SIG-M5 treated with dmso at 0.1 percent for 504 hours (cell line): ENCODE data around the gene SRGAP2C.
"Not testable (repeated sequence)": the region's sequence is repeated elsewhere in the genome, so short reads cannot be mapped to it uniquely, and the experiment has no call there.

Source experiments
- DNase-seq: peaks from one replicate; lab custom pipeline; 2025; ENCODE audit not compliant: unreplicated experiment; lab: John Stamatoyannopoulos, UW

The SRGAP2C gene

GRCh38 chr1:121368910-121369309 lies 184.1 kb downstream of the SRGAP2C start:
- DNase-seq, result not testable (repeated sequence)

- DNase-seq, result not testable (repeated sequence)
Measured at GRCh38 chr1:121369959-121370358, 185.2 kb downstream of the SRGAP2C start.

GRCh38 chr1:121374851-121375367 lies 190.1 kb downstream of the SRGAP2C start:
- DNase-seq, result not testable (repeated sequence)

GRCh38 chr1:121376986-121377385 lies 192.2 kb downstream of the SRGAP2C start:
- DNase-seq, result not testable (repeated sequence)

- not testable (repeated sequence) for DNase-seq
Measured at GRCh38 chr1:121378757-121379156, 194.0 kb downstream of the SRGAP2C start.

GRCh38 chr1:121384754-121385153 lies 200.0 kb downstream of the SRGAP2C start:
- not testable (repeated sequence) for DNase-seq

- not testable (repeated sequence) for DNase-seq
Measured at GRCh38 chr1:121385162-121385561, 200.4 kb downstream of the SRGAP2C start.

GRCh38 chr1:121385563-121386288 lies 201.0 kb downstream of the SRGAP2C start:
- not testable (repeated sequence) for DNase-seq

- not testable (repeated sequence) for DNase-seq
Measured at GRCh38 chr1:121386319-121386948, 201.7 kb downstream of the SRGAP2C start.

GRCh38 chr1:121389895-121390560 lies 205.3 kb downstream of the SRGAP2C start:
- not testable (repeated sequence) for DNase-seq

- DNase-seq, result not testable (repeated sequence)
Measured at GRCh38 chr1:121392130-121392529, 207.4 kb downstream of the SRGAP2C start.

GRCh38 chr1:121395718-121396201 lies 211.0 kb downstream of the SRGAP2C start:
- not testable (repeated sequence) for DNase-seq

GRCh38 chr1:121396335-121397081 lies 211.7 kb downstream of the SRGAP2C start:
- not testable (repeated sequence) for DNase-seq

- DNase-seq, result not testable (repeated sequence)
Measured at GRCh38 chr1:121397101-121397500, 212.3 kb downstream of the SRGAP2C start.

- not testable (repeated sequence) for DNase-seq
Measured at GRCh38 chr1:121399193-121399592, 214.4 kb downstream of the SRGAP2C start.

- DNase-seq, result not testable (repeated sequence)
Measured at GRCh38 chr1:121400108-121400507, 215.3 kb downstream of the SRGAP2C start.

GRCh38 chr1:121400541-121401310 lies 216.0 kb downstream of the SRGAP2C start:
- DNase-seq, result not testable (repeated sequence)

- not testable (repeated sequence) for DNase-seq
Measured at GRCh38 chr1:121401375-121401955, 216.7 kb downstream of the SRGAP2C start.

GRCh38 chr1:121403254-121403653 lies 218.5 kb downstream of the SRGAP2C start:
- DNase-seq, result not testable (repeated sequence)
